ENCODE results near the gene DCAF11. TPM values are rescaled to one million over a fixed set of nuclear protein-coding genes. Genes with fewer than 3 reads are reported as not detected.

The DCAF11 gene
- total and polyA plus RNA-seq, 2 of the 13 experiments (the other 11 are each of a cell fraction or from before 2014, with no cell fraction given), result 150 to 257 TPM

DNA sequence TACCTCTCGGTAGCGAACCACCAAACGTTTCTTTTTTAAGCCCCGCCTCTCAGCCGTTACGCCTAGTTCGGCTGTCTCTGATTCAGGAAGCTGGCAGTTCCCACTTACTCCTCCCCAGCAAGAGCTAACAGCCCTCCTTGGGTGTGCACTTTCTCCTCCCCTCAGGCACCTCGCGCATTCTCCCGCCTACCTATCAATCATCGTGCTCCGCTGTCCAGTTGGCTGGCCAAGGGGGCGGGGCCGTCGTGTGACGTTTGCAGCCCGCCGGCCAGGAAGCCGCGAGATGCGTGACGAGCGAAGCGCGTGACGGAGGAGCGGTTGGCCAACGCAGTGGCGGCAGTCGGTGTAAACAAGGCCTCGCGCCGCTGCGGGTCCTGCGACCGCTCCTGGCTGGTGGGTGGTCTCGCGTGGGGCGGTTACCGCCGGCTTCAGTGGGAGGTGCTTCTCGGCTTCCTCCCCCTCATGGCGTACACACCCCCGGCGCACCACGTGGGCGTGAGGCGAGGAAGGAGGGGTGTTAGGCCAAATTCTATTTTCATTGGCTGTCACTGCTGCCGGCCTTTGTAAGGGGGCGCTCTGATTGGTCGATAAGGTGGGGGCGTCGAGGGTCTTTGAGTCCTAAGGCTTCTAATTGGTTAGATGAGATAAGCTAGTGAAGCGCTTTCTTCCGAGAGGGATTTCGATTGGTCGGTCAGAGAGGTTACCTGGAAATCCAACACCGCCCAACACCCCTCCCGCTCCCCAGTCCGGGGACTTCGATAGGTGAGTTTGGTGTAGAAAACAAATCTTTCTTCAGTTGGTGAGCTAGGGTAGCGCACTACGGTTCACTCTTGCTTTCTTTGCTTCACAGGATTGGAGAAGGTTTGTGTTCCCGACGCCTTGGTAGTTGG is at the start of gene DCAF11, which contains the start of gene NRL (continued):
- TF ChIP-seq, protein P1, sequence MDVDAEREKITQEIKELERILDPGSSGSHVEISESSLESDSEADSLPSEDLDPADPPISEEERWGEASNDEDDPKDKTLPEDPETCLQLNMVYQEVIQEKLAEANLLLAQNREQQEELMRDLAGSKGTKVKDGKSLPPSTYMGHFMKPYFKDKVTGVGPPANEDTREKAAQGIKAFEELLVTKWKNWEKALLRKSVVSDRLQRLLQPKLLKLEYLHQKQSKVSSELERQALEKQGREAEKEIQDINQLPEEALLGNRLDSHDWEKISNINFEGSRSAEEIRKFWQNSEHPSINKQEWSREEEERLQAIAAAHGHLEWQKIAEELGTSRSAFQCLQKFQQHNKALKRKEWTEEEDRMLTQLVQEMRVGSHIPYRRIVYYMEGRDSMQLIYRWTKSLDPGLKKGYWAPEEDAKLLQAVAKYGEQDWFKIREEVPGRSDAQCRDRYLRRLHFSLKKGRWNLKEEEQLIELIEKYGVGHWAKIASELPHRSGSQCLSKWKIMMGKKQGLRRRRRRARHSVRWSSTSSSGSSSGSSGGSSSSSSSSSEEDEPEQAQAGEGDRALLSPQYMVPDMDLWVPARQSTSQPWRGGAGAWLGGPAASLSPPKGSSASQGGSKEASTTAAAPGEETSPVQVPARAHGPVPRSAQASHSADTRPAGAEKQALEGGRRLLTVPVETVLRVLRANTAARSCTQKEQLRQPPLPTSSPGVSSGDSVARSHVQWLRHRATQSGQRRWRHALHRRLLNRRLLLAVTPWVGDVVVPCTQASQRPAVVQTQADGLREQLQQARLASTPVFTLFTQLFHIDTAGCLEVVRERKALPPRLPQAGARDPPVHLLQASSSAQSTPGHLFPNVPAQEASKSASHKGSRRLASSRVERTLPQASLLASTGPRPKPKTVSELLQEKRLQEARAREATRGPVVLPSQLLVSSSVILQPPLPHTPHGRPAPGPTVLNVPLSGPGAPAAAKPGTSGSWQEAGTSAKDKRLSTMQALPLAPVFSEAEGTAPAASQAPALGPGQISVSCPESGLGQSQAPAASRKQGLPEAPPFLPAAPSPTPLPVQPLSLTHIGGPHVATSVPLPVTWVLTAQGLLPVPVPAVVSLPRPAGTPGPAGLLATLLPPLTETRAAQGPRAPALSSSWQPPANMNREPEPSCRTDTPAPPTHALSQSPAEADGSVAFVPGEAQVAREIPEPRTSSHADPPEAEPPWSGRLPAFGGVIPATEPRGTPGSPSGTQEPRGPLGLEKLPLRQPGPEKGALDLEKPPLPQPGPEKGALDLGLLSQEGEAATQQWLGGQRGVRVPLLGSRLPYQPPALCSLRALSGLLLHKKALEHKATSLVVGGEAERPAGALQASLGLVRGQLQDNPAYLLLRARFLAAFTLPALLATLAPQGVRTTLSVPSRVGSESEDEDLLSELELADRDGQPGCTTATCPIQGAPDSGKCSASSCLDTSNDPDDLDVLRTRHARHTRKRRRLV (CRISPR knock-in tag; IDR thresholded peaks at IDR 0.05), result peak; percentile 82
- TF ChIP-seq, protein P2, sequence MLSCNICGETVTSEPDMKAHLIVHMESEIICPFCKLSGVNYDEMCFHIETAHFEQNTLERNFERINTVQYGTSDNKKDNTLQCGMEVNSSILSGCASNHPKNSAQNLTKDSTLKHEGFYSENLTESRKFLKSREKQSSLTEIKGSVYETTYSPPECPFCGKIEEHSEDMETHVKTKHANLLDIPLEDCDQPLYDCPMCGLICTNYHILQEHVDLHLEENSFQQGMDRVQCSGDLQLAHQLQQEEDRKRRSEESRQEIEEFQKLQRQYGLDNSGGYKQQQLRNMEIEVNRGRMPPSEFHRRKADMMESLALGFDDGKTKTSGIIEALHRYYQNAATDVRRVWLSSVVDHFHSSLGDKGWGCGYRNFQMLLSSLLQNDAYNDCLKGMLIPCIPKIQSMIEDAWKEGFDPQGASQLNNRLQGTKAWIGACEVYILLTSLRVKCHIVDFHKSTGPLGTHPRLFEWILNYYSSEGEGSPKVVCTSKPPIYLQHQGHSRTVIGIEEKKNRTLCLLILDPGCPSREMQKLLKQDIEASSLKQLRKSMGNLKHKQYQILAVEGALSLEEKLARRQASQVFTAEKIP (CRISPR knock-in tag; IDR thresholded peaks at IDR 0.05; ENCODE audit: borderline replicate concordance), result no peak
- peak; percentile 96 for TF ChIP-seq MED13 (CRISPR knock-in tag; IDR thresholded peaks at IDR 0.05)
- peak; percentile 53 for TF ChIP-seq ZNF143 (CRISPR knock-in tag; IDR thresholded peaks at IDR 0.05)
- TF ChIP-seq ATF2 (CRISPR knock-in tag; IDR thresholded peaks at IDR 0.05), result peak; percentile 92
- TF ChIP-seq, protein P3, sequence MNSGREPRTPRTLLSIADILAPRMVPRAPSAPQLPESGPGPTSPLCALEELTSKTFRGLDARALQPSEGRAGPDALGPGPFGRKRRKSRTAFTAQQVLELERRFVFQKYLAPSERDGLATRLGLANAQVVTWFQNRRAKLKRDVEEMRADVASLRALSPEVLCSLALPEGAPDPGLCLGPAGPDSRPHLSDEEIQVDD (CRISPR knock-in tag; IDR thresholded peaks at IDR 0.05; ENCODE audit: borderline replicate concordance), result peak; percentile 98; the same call in 1 of the 2 replicates
- TF ChIP-seq ZBTB20 (CRISPR knock-in tag; IDR thresholded peaks at IDR 0.05; ENCODE audit: borderline replicate concordance, low read depth), result peak; percentile 96
- TF ChIP-seq KLF16 (CRISPR knock-in tag; IDR thresholded peaks at IDR 0.05), result peak in 1 of 2 experiments; percentile 99; a peak in 2 of 4 replicates
- TF ChIP-seq ETS1 (CRISPR knock-in tag; IDR thresholded peaks at IDR 0.05), result no peak
- TF ChIP-seq EEA1 (CRISPR knock-in tag; IDR thresholded peaks at IDR 0.05; ENCODE audit: borderline replicate concordance), result peak; percentile 99
- TF ChIP-seq SKI (IDR thresholded peaks at IDR 0.05; ENCODE audit: partially characterized antibody), result peak; percentile 93
- TF ChIP-seq, protein P4, sequence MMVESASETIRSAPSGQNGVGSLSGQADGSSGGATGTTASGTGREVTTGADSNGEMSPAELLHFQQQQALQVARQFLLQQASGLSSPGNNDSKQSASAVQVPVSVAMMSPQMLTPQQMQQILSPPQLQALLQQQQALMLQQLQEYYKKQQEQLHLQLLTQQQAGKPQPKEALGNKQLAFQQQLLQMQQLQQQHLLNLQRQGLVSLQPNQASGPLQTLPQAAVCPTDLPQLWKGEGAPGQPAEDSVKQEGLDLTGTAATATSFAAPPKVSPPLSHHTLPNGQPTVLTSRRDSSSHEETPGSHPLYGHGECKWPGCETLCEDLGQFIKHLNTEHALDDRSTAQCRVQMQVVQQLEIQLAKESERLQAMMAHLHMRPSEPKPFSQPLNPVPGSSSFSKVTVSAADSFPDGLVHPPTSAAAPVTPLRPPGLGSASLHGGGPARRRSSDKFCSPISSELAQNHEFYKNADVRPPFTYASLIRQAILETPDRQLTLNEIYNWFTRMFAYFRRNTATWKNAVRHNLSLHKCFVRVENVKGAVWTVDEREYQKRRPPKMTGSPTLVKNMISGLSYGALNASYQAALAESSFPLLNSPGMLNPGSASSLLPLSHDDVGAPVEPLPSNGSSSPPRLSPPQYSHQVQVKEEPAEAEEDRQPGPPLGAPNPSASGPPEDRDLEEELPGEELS (CRISPR knock-in tag; IDR thresholded peaks at IDR 0.05), result peak; percentile 90
- no peak; the same call in 1 of the 2 replicates for TF ChIP-seq MTF2 (CRISPR knock-in tag; IDR thresholded peaks at IDR 0.05; ENCODE audit: borderline replicate concordance)
- TF ChIP-seq TCF7 (IDR thresholded peaks at IDR 0.05; ENCODE audit: low read depth), result no peak
- peak; percentile 99 for TF ChIP-seq ZNF235 (CRISPR knock-in tag; IDR thresholded peaks at IDR 0.05; ENCODE audit: borderline replicate concordance)
